GM12892 (cell line): ENCODE data around the gene KCNH5. TPM values are rescaled to one million over a fixed set of nuclear protein-coding genes. Genes with fewer than 3 reads are reported as not detected.

Source experiments
- DNase-seq: peaks from one replicate; pipeline ENCODE4 v3.0.0; 2011; ENCODE audit not compliant: insufficient read length
- FAIRE-seq: peaks from 2 replicates; lab custom pipeline; 2011; peaks lifted over from hg19 to GRCh38; lab: Jason Lieb, UNC
- POLR2A ChIP-seq: IDR thresholded peaks from 2 replicates; pipeline ENCODE4 v1.6.1; 2011; ENCODE audit warnings: low read depth, low read length, control low read depth
- POLR2AphosphoS5 ChIP-seq: IDR thresholded peaks from 2 replicates; pipeline ENCODE4 v1.6.1; 2011; ENCODE audit warnings: low read depth, low read length, control low read depth
- TAF1 ChIP-seq: IDR thresholded peaks from 2 replicates; pipeline ENCODE4 v1.6.1; 2011; ENCODE audit warnings: low read depth, mild to moderate bottlenecking, control low read depth, low read length, borderline replicate concordance
- polyA plus RNA-seq: library from polyadenylated mRNA; unstranded; fragments of >200 nt; gene quantifications from one replicate; pipeline ENCODE4 v1.2.1, GENCODE V29; 2012; ENCODE audit warnings: missing spikeins, inconsistent platforms; ENCODE audit not compliant: missing spikeins

KCNH5 gene, protein sequence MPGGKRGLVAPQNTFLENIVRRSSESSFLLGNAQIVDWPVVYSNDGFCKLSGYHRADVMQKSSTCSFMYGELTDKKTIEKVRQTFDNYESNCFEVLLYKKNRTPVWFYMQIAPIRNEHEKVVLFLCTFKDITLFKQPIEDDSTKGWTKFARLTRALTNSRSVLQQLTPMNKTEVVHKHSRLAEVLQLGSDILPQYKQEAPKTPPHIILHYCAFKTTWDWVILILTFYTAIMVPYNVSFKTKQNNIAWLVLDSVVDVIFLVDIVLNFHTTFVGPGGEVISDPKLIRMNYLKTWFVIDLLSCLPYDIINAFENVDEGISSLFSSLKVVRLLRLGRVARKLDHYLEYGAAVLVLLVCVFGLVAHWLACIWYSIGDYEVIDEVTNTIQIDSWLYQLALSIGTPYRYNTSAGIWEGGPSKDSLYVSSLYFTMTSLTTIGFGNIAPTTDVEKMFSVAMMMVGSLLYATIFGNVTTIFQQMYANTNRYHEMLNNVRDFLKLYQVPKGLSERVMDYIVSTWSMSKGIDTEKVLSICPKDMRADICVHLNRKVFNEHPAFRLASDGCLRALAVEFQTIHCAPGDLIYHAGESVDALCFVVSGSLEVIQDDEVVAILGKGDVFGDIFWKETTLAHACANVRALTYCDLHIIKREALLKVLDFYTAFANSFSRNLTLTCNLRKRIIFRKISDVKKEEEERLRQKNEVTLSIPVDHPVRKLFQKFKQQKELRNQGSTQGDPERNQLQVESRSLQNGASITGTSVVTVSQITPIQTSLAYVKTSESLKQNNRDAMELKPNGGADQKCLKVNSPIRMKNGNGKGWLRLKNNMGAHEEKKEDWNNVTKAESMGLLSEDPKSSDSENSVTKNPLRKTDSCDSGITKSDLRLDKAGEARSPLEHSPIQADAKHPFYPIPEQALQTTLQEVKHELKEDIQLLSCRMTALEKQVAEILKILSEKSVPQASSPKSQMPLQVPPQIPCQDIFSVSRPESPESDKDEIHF
- 0.11 TPM for polyA plus RNA-seq

GRCh38 chr14:63045234-63045611, at the start of gene KCNH5:
Gene KCNH5, minus strand, starts transcription at chr14:63045458. Its CDS starts 272 bp downstream, at chr14:63045186.
- FAIRE-seq (no peak), DNase-seq (peak; percentile 31)
- no peak for TF ChIP-seq POLR2A
- no peak for TF ChIP-seq POLR2AphosphoS5
- TF ChIP-seq TAF1 = no peak

DNA sequence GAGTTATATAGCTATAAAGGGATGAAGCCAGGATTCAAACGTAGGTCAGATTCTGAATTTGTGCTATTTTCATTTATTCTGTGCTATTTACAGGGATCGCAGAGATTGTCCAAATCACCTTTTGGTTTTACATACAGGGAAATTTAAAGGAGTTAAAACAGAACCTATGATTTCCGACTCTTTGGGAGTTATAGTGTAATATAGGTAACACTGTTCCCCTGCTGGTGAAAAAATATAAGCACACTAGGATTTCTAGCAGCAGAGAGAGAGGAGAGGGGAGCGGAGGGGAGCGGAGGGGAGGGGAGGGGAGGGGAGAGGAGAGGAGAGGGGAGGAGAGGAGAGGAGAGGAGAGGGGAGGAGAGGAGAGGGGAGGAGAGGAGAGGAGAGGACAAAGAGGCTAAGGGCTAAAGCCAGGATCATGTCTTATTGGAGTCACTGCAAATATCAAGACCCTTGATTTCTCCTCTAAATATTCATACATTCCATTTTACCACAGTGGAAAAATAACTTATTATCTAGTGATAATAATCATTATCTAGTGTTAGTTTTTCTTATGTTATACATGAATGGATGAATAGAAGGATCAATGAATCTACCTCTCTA, 46.2 kb upstream of the KCNH5 start:
- FAIRE-seq = no peak
- no peak for TF ChIP-seq POLR2AphosphoS5
- no peak for TF ChIP-seq TAF1
- TF ChIP-seq POLR2A = no peak
- no peak for DNase-seq

- DNase-seq = no peak
- TF ChIP-seq POLR2AphosphoS5 (no peak), POLR2A (no peak), TAF1 (no peak)
- FAIRE-seq = peak; percentile 54
Measured at GRCh38 chr14:63088865-63089264, 43.6 kb upstream of the KCNH5 start.

- TF ChIP-seq POLR2AphosphoS5 (no peak), POLR2A (no peak), TAF1 (no peak)
- DNase-seq = no peak
- FAIRE-seq = no peak
Measured at GRCh38 chr14:63078569-63078968, 33.3 kb upstream of the KCNH5 start.

- no peak for FAIRE-seq
- TF ChIP-seq TAF1 (no peak), POLR2AphosphoS5 (no peak), POLR2A (no peak)
Measured at GRCh38 chr14:63076488-63076887, 31.2 kb upstream of the KCNH5 start.

GRCh38 chr14:63055631-63056030, 10.4 kb upstream of the KCNH5 start:
- FAIRE-seq (no peak), DNase-seq (no peak)
- TF ChIP-seq TAF1 (no peak), POLR2A (no peak), POLR2AphosphoS5 (no peak)

More at GRCh38 chr14:63076488-63076887, 31.2 kb upstream of the KCNH5 start:
- no peak for DNase-seq

DNA sequence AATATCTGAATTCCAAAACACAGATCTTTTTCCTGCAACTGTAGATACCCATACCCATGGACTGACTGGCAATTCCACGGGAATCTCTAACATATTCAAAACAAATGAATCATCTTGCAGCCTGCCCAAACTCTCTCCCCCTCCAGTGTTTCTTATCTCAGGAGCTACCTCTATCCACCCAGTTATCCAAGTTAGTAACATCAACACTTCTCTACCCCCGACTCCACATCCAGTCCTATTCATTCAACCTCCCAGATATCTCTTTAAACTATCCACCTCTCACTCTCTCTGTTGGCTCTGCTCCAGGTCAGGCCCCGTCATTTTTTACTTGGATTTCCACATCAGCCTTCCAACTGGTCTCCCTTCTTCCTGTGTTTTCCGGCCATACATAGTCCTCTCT, 6.7 kb upstream of the KCNH5 start:
- no peak for FAIRE-seq
- TF ChIP-seq POLR2AphosphoS5 (no peak), TAF1 (no peak), POLR2A (no peak)

DNA sequence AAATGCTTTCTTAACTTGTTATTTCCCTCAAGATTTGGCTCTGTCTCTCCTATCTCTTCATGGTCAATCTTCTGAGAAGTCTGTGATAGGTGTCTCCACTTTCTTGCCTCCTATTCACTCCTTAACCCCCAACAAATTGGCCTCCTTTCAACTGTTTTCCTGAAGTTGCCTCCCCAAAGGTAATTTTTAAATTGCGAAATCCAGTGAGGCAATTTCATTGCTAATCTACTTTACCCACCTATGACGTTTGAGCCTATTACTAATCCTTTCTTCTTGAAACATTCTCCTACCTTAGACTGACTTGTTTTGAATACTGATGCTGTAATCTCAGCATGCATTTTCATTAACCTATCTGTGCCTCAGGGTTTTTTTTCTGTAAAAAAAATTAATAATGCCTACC, 6.0 kb upstream of the KCNH5 start:
- DNase-seq (no peak), FAIRE-seq (no peak)
- TF ChIP-seq POLR2AphosphoS5 = no peak
- no peak for TF ChIP-seq POLR2A
- no peak for TF ChIP-seq TAF1

More for the DNA sequence above, 6.7 kb upstream of the KCNH5 start:
- no peak for DNase-seq

DNA sequence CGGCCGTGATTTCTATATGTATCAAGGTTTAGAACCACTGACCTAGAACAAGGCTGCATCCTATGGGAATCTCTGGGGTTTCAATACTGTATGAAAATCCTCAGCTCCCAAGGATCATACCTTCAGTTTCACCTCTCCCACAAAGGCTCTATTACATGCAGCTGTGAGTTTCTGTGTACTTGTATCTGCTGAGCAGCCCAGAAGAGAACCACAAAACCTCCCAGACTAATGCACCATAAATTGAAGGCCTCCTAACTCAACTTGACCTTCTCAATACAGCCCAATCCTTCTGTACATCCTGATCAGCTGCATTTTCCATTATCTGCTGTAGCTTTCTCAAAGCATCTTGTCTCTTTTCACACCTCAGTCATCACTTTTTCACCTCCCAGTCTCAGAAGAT, 5.4 kb upstream of the KCNH5 start:
- DNase-seq (no peak), FAIRE-seq (no peak)
- TF ChIP-seq TAF1 = no peak
- TF ChIP-seq POLR2A = no peak
- no peak for TF ChIP-seq POLR2AphosphoS5

- no peak for DNase-seq
- TF ChIP-seq TAF1 (no peak), POLR2AphosphoS5 (no peak), POLR2A (no peak)
- no peak for FAIRE-seq
Measured at GRCh38 chr14:63046339-63047268, 1.3 kb upstream of the KCNH5 start.
